MM.1S (cell line): Measurements from ENCODE around the gene STMND1.

Experiments
- CTCF ChIP-seq: fragments of 300-600 bp; sonication (generic); IDR thresholded peaks from 2 replicates; pipeline ENCODE4 v1.5.1; 2016; ENCODE audit warnings: antibody characterized with exemption, low read length, mixed read lengths
- EZH2 ChIP-seq: fragments of 300-600 bp; sonication (generic); optimal IDR thresholded peaks from 2 replicates; pipeline ENCODE3; 2017; ENCODE audit warnings: low read depth, mild to moderate bottlenecking, antibody characterized with exemption, low read length, mixed read lengths
- EZH2phosphoT487 ChIP-seq: fragments of 300-600 bp; sonication (generic); IDR thresholded peaks from 2 replicates; pipeline ENCODE4 v1.6.1; 2018; ENCODE audit warnings: antibody characterized with exemption, low read length

GRCh38 chr6:17116117-17116440 is 14.2 kb downstream of the STMND1 start:
- TF ChIP-seq EZH2, result no peak
- no peak for TF ChIP-seq CTCF
- no peak for TF ChIP-seq EZH2phosphoT487
